Skin of body (tissue), 2 donors: ENCODE results near the gene MDN1. TPM values are rescaled to one million over a fixed set of nuclear protein-coding genes. Genes with fewer than 3 reads are reported as not detected.
"Not testable (repeated sequence)": the region's sequence is repeated elsewhere in the genome, so short reads cannot be mapped to it uniquely, and the experiment has no call there.

Experiments
- DNase-seq: peaks from one replicate; lab custom pipeline; 2025; lab: John Stamatoyannopoulos, UW
- total RNA-seq: library from RNA; depleted of rRNA; stranded (reverse); fragments of >200 nt; gene quantifications from one replicate; pipeline ENCODE4 v1.2.3, GENCODE V29; 2014

MDN1 gene
- total RNA-seq = 32.3 TPM

DNA sequence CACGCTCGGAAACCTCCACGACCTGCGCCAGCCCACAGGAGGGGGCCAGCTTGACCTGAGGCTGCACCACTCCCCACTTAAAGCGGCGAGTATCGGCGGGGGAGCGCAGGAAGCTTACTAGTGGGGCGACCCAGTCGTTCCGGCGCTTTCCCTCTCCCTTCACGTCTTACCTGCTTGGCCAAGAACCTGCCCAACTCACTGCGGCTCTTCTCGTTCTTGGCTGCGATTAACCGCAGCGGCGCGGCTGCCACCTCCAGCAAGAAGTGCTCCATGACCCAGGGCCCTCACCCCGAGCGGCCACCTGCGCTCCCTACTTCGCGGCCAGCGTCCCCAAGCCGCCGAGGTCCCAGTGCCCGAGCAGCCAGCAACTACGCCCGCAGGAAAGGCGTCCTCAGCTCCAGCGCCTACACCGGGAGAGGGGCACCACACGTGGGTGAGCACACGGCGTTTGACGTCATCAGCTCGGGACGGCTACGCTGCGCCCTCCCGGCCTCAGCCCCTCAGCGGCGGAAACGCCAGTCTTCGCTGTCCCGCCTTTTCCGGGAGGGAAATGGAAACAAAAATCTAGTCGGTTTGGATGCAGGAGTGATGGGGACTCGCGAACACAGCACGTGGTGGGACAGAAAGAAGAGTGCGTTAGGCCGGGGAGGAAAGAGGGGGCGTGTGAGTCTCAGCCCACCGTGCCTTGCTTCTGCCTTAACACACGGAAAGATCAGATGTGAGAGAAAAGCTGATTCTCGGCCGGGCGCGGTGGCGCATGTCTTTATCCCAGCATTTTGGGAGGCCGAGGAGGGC, at the start of gene MDN1:
Gene MDN1, minus strand, starts transcription at position 459 of the 795 bp plus-strand sequence. Its CDS starts 187 bp downstream, at position 272.
- DNase-seq = peak; percentile 95

DNA sequence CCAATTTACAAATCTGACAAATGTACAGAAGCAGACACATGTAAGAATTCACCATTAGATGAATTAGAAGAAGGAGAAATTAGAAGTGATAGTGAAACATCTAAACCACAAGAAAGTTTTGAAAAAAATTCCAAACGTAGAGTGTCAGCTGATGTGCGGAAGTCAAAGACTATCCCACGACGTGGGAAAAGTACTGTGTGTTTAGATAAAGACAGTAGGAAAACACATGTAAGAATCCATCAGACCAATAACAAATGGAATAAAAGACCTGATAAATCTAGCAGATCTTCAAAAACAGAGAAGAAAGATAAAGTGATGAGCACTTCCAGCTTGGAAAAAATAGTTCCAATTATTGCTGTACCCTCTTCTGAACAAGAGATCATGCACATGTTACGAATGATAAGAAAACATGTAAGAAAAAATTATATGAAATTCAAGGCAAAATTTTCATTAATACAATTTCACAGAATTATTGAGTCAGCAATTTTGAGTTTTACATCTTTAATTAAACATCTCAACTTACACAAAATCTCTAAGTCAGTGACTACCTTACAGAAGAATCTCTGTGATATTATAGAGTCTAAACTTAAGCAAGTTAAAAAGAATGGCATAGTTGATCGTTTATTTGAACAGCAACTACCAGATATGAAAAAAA, 46.6 kb upstream of the MDN1 start:
- DNase-seq = no peak

- DNase-seq = no peak
Measured at GRCh38 chr6:89862698-89863097, 43.1 kb upstream of the MDN1 start.

DNA sequence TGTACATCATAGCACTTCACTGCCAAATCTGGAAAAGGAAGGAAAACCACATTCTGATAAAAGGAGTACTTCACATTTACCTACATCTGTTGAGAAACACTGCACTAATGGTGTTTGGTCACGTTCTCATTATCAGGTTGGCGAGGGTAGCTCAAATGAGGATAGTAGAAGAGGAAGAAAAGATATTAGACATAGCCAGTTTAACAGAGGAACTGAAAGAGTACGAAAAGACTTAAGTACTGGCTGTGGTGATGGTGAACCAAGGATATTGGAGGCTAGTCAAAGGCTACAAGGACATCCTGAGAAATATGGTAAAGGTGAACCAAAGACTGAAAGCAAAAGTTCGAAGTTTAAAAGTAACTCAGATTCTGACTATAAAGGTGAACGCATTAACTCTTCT, 42.7 kb upstream of the MDN1 start:
- DNase-seq = no peak

DNA sequence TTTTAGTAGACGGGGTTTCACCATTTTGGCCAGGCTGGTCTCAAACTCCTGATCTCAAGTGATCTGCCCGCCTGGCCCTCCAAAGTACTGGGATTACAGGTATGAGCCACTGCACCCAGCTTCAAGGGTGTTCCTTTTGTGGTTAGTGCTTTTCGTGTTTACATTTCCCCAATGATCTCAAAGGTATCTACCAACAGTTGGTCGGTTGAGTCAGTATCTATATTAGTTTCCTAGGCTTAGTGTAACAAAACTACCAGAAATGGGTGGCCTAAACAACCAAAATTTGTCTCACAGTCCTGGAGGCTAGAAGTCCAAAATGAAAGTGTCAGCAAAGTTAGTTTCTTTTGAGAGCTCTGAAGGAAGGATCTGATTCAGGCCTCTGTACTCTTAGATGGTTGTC, 40.1 kb upstream of the MDN1 start:
- no peak for DNase-seq

DNA sequence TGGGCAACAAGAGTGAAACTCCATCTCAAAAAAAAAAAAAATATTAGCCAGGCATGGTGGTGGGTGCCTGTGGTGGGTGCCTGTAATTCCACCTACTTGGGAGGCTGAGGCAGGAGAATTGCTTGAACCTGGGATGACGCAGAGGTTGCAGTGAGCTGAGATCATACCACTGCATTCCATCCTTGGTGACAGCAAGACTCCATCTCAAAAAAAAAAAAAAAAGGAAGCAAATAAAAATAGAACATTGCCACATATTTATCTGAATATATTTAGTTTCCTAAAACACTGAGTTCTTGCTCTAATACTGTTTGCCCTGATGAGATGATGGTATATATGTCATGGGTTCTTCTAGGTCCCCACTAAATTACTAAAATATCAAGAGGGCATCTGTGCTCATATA, 38.4 kb upstream of the MDN1 start:
- DNase-seq = no peak

- DNase-seq = no peak
Measured at GRCh38 chr6:89853068-89853467, 33.5 kb upstream of the MDN1 start.

DNA sequence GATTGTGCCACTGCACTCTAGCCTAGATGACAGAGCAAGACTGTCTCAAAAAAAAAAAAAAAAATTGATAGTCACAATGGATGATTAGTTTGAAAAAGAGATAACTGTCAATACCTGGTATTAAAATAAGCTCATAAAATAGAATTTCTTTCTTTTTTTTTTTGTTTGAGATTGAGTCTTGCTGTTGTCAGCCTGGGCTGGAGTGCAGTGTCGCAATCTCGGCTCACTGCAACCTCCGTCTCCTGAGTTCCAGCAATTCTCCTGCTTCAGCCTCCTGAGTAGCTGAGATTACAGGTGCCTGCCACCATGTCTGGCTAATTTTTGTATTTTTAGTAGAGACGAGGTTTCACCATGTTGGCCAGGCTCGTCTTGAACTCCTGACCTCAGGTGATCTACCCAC, 27.9 kb upstream of the MDN1 start:
- DNase-seq = not testable (repeated sequence)

DNA sequence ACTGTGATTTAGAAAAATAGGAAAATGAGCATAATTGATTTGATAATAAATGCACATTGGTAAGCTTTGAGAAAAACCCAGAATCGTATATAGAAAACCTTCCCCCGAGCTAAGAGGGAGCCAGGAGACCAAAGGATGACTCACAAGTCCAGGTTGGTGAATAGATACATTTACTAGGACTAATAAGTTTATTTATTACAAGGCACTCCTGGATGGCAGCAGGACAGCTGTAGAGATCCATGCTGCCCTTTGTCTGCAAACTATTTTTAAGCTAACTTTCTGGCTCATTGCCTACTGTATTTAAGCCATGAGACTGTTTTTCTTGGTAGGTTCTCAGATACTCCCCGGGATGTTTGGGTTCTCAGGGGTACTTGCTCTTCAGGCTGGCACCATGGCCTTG, 23.5 kb upstream of the MDN1 start:
- no peak for DNase-seq

DNA sequence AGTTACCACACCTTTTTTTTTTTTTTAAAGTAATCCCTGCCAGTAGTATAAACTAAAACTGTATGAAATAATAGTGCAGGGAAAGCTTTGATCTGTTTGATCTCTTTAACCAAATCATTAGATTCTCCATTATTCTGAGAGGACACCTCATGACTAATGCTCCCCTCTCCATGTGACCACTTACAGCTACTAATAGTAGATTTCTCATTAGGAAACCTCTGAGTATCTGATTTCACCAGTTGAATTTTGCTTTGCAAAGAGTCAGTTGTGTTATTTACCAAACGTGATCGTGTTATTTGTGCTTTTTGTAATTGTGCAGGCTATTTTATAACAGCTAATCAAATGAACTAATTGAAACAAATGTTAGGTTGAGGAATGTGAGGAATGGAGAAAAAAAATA, 22.6 kb upstream of the MDN1 start:
- no peak for DNase-seq

DNA sequence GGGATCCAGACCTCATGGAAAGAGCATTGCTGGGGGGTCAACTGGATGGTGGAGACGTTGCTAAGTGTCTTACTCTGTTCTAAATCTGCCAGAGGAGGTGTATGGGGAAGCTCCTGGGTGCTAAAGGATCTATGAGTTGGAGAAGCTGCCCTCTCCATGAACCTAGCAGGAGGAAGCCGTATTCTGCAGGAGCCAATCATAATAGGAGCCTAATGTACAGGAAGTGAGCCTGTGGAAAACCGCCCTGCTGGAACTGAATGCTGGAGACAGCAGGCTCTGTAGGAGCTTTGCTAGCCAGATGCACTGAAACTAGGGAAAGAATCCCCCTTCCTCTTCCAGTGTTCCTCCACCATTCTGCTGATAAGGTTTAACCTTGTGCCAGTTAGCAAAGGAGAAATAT, 20.9 kb upstream of the MDN1 start:
- peak; percentile 3 for DNase-seq

DNA sequence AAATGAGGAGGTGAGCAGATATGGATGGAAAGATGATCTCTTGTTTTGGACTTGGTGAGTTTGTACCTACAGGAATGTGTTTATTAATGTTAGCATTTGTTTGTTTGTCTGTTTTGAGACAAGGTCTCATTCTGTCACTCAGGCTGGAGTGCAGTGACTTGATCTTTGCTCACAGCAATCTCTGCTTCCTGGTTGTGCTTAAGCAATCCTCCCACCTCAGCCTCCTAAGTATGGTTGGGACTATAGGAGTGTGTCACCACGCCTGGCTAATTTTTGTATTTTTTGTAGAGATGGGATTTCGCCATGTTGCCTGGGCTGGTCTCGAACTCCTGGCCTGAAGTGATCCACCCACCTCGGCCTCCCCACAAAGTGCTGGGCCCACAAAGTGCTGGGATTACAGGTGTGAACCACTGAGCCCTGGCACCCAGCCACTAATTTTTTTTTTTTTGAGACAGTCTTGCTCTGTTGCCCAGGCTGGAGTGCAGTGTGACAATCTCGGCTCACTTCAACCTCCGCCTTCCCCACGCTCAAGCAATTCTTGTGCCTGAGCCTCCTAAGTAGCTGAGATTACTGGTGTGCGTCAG, 17.1 kb upstream of the MDN1 start:
- no peak for DNase-seq

GRCh38 chr6:89834884-89835792, 15.5 kb upstream of the MDN1 start:
- no peak for DNase-seq

DNA sequence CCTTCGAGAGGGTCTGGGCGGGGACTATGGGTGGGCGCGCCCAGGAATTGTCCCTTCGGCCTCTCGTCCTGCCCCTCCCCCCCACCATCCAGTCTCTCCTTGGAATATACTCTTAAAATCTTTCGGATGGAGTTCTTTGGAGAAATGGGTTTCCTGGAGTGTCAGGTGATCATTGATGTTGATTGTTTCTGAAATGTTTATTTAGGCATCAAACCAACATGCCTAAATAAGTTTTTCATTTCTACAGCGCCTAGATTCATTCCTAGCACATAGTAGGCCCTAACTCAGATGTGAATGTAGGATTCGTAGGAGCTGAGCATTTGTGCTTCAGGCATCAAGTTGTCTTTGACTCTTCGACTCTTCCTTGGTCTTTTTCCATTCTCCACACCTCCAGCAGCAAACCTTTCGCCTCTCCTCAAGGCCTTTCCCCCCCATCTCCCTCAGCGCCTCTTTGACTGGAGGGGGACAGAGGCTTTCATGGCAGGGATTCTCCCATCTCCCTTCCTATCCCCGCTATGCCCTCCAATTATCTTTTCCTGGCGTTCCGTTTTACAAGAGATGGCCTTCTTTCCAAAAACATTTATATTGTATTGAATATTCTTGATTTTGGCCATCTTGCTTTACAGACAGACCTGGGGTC, 10.7 kb upstream of the MDN1 start:
- DNase-seq = no peak

DNA sequence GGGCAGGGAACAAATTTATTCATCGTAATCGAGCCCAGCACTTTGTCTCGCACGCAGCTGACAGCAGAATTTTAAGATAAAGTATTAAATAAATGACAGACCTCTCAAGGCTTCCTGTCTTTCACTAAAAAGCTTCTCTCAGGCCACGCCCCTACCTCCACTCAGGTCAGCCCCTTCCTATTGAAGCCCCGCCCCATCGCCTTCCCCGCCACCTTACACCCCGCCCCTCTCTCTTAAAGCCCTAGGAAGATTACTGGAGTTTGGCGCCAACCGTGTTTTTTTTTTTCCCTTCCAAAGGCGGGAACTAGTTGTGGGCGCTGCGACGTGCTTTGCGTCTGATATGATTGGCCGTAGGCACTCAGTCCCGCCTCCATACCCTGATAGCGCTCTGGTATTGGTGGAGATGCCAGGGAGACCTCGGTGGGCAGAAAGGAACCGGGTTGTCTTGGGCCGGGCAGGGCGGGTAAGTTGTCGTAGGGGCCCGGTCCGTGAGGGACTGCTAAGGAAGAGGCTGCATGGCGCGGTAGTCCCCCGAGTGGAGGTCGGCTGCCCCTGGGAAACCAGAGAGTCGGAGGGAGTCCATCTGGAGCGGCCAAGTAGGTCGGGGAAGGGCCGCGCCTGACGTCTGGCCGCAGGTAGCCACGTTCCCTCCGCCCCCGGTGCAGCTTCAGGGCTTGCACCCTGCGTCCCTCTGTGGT, 10.0 kb upstream of the MDN1 start, which contains the start of gene CASP8AP2:
Gene CASP8AP2, plus strand, starts transcription at position 409 of the 698 bp plus-strand sequence.
- DNase-seq = peak; percentile 98

GRCh38 chr6:89828988-89829471, 9.4 kb upstream of the MDN1 start:
- DNase-seq = no peak

GRCh38 chr6:89828475-89828987, 8.9 kb upstream of the MDN1 start:
- not testable (repeated sequence) for DNase-seq

GRCh38 chr6:89826029-89826528, 6.5 kb upstream of the MDN1 start:
- DNase-seq = no peak

GRCh38 chr6:89818977-89819335, 638 bp downstream of the MDN1 start:
- DNase-seq = no peak

DNA sequence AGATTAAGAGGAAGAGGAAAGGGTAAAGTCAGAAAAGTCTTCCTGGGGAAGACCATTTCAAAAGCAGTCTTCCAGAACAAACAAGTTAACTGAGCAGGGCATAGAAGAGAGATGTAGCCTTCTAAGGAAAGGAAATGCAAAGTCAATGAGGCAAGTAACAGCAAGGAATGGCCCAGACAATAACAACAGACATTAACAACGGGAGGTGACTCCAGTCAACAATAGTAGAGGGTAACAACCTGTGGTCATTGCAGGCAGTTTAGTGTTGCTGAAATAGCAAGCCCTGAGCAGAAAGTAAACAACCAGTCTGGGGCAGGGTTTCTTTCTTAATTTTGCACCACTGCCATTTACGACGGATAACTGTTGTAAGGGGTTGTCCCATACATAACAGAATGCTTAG, 2.1 kb downstream of the MDN1 start:
- DNase-seq = no peak
